Mucosa of stomach (tissue), 1 donor: ENCODE data around the gene RAC2.

Experiments used
- H3K27me3 ChIP-seq: one replicate; pipeline ENCODE4 v1.7.0; 2013; ENCODE audit warnings: mild to moderate bottlenecking, low read length; ENCODE audit not compliant: control insufficient read depth, insufficient read depth
- H3K36me3 ChIP-seq: one replicate; pipeline ENCODE4 v1.7.0; 2013; ENCODE audit warnings: low read length; ENCODE audit not compliant: control insufficient read depth, insufficient read depth
- H3K4me1 ChIP-seq: one replicate; pipeline ENCODE4 v1.7.0; 2013; ENCODE audit warnings: mild to moderate bottlenecking, low read length; ENCODE audit not compliant: control insufficient read depth, insufficient read depth
- H3K4me3 ChIP-seq: one replicate; pipeline ENCODE4 v1.7.0; 2013; ENCODE audit warnings: low read length
- H3K9ac ChIP-seq: one replicate; pipeline ENCODE4 v1.7.0; 2013; ENCODE audit warnings: mild to moderate bottlenecking, low read length, moderate library complexity
- H3K9me3 ChIP-seq: one replicate; pipeline ENCODE4 v1.7.0; 2013; ENCODE audit warnings: mild to moderate bottlenecking, low read length, moderate library complexity; ENCODE audit not compliant: control insufficient read depth
- donor health status: Pancreatic carcinoma.

The RAC2 gene

GRCh38 chr22:37248251-37248650 lies 4.2 kb upstream of the RAC2 start:
- no peaks in the 10 kb centered on the region for H3K36me3 ChIP-seq
- peaks cover 7% of the 10 kb centered on the region for H3K27me3 ChIP-seq
- H3K9ac ChIP-seq = no peak overlapping the region
- peaks cover 12% of the 10 kb centered on the region for H3K4me1 ChIP-seq
- no peaks in the 10 kb centered on the region for H3K9me3 ChIP-seq
- H3K4me3 ChIP-seq = no peak overlapping the region

- Histone ChIP-seq H3K4me1 (peaks cover 23% of the 10 kb centered on the region), H3K9ac (no peak overlapping the region), H3K27me3 (peaks cover 7% of the 10 kb centered on the region), H3K9me3 (no peaks in the 10 kb centered on the region), H3K36me3 (no peaks in the 10 kb centered on the region), H3K4me3 (no peak overlapping the region)
Observed at GRCh38 chr22:37245740-37246139, 1.7 kb upstream of the RAC2 start.

- peaks cover 7% of the 10 kb centered on the region for H3K27me3 ChIP-seq
- H3K36me3 ChIP-seq = no peaks in the 10 kb centered on the region
- peaks cover 23% of the 10 kb centered on the region for H3K4me1 ChIP-seq
- H3K9me3 ChIP-seq = no peaks in the 10 kb centered on the region
- H3K9ac ChIP-seq = no peak overlapping the region
- H3K4me3 ChIP-seq = no peak overlapping the region
Observed at GRCh38 chr22:37244922-37245722, 1.1 kb upstream of the RAC2 start.

GRCh38 chr22:37243402-37244113 lies 511 bp downstream of the RAC2 start:
- peak overlapping the region; percentile 55 for H3K9ac ChIP-seq
- H3K4me1 ChIP-seq = peaks cover 23% of the 10 kb centered on the region
- H3K27me3 ChIP-seq = peaks cover 7% of the 10 kb centered on the region
- peak overlapping the region; percentile 36 for H3K4me3 ChIP-seq
- H3K36me3 ChIP-seq = no peaks in the 10 kb centered on the region
- H3K9me3 ChIP-seq = no peaks in the 10 kb centered on the region

- Histone ChIP-seq H3K9me3 (no peaks in the 10 kb centered on the region), H3K36me3 (no peaks in the 10 kb centered on the region), H3K27me3 (peaks cover 7% of the 10 kb centered on the region), H3K4me1 (peaks cover 23% of the 10 kb centered on the region), H3K4me3 (no peak overlapping the region), H3K9ac (no peak overlapping the region)
Observed at GRCh38 chr22:37242395-37242918, 1.6 kb downstream of the RAC2 start.

- Histone ChIP-seq H3K9me3 (no peaks in the 10 kb centered on the region), H3K27me3 (peaks cover 7% of the 10 kb centered on the region), H3K36me3 (no peaks in the 10 kb centered on the region), H3K4me1 (peaks cover 23% of the 10 kb centered on the region), H3K4me3 (no peak overlapping the region), H3K9ac (no peak overlapping the region)
Observed at GRCh38 chr22:37241351-37242142, 2.5 kb downstream of the RAC2 start.

GRCh38 chr22:37240941-37241320 lies 3.1 kb downstream of the RAC2 start:
- H3K4me1 ChIP-seq = peaks cover 23% of the 10 kb centered on the region
- H3K27me3 ChIP-seq = peaks cover 11% of the 10 kb centered on the region
- H3K9me3 ChIP-seq = no peaks in the 10 kb centered on the region
- no peak overlapping the region for H3K4me3 ChIP-seq
- H3K9ac ChIP-seq = no peak overlapping the region
- H3K36me3 ChIP-seq = no peaks in the 10 kb centered on the region

GRCh38 chr22:37240240-37240940 lies 3.7 kb downstream of the RAC2 start:
- H3K4me3 ChIP-seq = no peak overlapping the region
- H3K9ac ChIP-seq = no peak overlapping the region
- peaks cover 11% of the 10 kb centered on the region for H3K27me3 ChIP-seq
- peaks cover 23% of the 10 kb centered on the region for H3K4me1 ChIP-seq
- no peaks in the 10 kb centered on the region for H3K36me3 ChIP-seq
- no peaks in the 10 kb centered on the region for H3K9me3 ChIP-seq

GRCh38 chr22:37239336-37240239 lies 4.5 kb downstream of the RAC2 start:
- peaks cover 10% of the 10 kb centered on the region for H3K27me3 ChIP-seq
- no peaks in the 10 kb centered on the region for H3K36me3 ChIP-seq
- no peak overlapping the region for H3K4me3 ChIP-seq
- H3K9me3 ChIP-seq = no peaks in the 10 kb centered on the region
- H3K4me1 ChIP-seq = peaks cover 19% of the 10 kb centered on the region
- H3K9ac ChIP-seq = no peak overlapping the region

- Histone ChIP-seq H3K4me3 (no peak overlapping the region), H3K27me3 (peaks cover 3% of the 10 kb centered on the region), H3K36me3 (no peaks in the 10 kb centered on the region), H3K9ac (no peak overlapping the region), H3K9me3 (no peaks in the 10 kb centered on the region), H3K4me1 (peaks cover 10% of the 10 kb centered on the region)
Observed at GRCh38 chr22:37237371-37238268, 6.4 kb downstream of the RAC2 start.
